ENCODE data around the gene ITGB5. TPM values are rescaled to one million over a fixed set of nuclear protein-coding genes. Genes with fewer than 3 reads are reported as not detected.

The ITGB5 gene
- total RNA-seq, 1 experiment from 2014 or later, result 67.2 TPM

DNA sequence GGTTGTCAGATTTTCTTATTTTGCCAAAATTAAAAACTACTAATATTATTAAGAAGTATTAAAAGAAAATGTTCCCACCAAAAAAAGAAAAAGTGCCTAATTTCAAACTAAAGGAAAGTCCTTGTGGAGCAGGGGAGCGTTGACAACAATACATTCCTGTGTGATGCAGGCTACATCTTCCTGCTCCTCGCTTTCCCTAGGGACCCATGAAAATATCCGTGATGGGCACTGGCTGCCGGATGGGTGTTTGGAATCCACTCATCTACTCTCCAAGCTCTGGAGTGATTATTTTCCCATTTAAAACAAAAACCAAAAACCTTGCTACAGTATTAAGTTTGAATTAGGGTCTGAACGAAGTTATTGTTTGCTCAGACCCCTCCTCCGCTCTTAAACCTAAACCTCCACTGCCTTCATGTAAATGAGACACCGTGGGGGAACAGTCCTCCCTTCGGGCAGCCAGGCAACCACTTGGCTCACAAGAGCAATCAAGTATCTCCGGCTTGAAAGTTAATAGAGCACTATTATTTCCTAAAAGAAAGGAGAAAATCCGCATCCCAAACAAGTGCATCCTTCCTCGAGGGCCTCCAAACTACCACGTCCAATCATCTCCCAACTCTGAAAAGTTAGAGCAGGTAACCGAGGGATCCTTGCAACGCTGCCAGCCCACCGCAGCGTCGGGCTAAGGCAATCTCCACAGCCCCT lies 1.5 kb downstream of the ITGB5 start:
- DNase-seq (no peak), ATAC-seq (no peak; the same call in 1 of the 2 replicates)
- peak overlapping the region; percentile 81 for H3K4me2 ChIP-seq (ENCODE audit: low read length)
- H3K4me3 ChIP-seq (ENCODE audit: low read length), result peak overlapping the region; percentile 82
- H3K27me3 ChIP-seq (ENCODE audit: low read length), result no peaks in the 10 kb centered on the region
- no peaks in the 10 kb centered on the region for H3K36me3 ChIP-seq (ENCODE audit: low read depth, low read length)
- H3K27ac ChIP-seq (ENCODE audit: low read length), result no peak overlapping the region
- intact Hi-C loops (cut with micrococcal nuclease), result no loop called here
- TSS peak; percentile 60 for BruUV-seq (replicated peaks)
- no peaks in the 10 kb centered on the region for H3K9me2 ChIP-seq (replicated peaks; ENCODE audit: low read length)
- ChIA-PET CTCF (no interaction called here), POLR2A (ENCODE audit: unreplicated experiment) (interaction anchor here (0.6 kb wide), 1 partner anchor 40 kb away, joined by 3 read pairs; no protein-coding TSS in a partner anchor)
- TF ChIP-seq, protein P1, sequence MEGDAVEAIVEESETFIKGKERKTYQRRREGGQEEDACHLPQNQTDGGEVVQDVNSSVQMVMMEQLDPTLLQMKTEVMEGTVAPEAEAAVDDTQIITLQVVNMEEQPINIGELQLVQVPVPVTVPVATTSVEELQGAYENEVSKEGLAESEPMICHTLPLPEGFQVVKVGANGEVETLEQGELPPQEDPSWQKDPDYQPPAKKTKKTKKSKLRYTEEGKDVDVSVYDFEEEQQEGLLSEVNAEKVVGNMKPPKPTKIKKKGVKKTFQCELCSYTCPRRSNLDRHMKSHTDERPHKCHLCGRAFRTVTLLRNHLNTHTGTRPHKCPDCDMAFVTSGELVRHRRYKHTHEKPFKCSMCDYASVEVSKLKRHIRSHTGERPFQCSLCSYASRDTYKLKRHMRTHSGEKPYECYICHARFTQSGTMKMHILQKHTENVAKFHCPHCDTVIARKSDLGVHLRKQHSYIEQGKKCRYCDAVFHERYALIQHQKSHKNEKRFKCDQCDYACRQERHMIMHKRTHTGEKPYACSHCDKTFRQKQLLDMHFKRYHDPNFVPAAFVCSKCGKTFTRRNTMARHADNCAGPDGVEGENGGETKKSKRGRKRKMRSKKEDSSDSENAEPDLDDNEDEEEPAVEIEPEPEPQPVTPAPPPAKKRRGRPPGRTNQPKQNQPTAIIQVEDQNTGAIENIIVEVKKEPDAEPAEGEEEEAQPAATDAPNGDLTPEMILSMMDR (conservative IDR thresholded peaks at IDR 0.05; ENCODE audit: low read depth, low read length), result no peak
- TF ChIP-seq EZH2 (IDR thresholded peaks at IDR 0.05; ENCODE audit: low read length, unreplicated experiment) (no peak), EZH2phosphoT487 (IDR thresholded peaks at IDR 0.05; ENCODE audit: borderline replicate concordance, low read length) (no peak)
- peaks cover 40% of the 10 kb centered on the region for H3K4me1 ChIP-seq (ENCODE audit: insufficient read depth, low read length)
- H2AFZ ChIP-seq (ENCODE audit: low read length), result no peak overlapping the region
- H3F3A ChIP-seq (ENCODE audit: low read length, unreplicated experiment), result no peaks in the 10 kb centered on the region
- peaks cover 27% of the 10 kb centered on the region for H3K79me2 ChIP-seq (ENCODE audit: low read length)
- peak overlapping the region; percentile 74 for H3K9ac ChIP-seq (ENCODE audit: low read length)
- H3K9me3 ChIP-seq (ENCODE audit: low read length), result no peaks in the 10 kb centered on the region
- H4K20me1 ChIP-seq (ENCODE audit: low read length), result no peaks in the 10 kb centered on the region

DNA sequence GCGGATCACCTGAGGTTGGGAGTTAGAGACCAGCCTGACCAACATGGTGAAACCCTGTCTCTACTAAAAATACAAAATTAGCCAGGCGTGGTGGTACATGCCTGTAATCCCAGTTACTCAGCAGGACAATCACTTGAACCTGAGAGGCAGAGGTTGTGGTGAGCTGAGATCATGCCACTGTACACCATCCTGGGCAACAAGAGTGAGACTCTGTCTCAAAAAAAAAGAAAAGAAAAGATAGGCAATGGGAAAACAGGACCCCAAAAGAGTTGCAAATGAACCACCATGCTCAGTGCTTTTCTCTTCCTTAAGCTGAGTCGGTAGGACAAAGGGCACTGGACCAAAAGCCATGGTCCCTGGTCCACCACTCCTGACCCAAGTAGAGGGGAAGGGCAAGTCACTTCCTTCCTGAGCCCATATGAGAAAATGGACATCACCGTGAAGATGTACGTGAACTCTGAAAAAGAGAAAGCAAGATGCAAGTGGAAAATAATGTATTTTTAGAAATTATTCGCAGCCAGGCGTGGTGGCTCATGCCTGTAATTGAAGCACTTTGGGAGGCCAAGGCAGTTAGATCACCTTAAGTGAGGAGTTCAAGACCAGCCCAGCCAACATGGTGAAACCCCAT lies 2.6 kb downstream of the ITGB5 start:
- H3K79me2 ChIP-seq (ENCODE audit: low read length), result peaks cover 27% of the 10 kb centered on the region
- intact Hi-C loops (cut with micrococcal nuclease), result no loop called here
- POLR2A ChIA-PET (ENCODE audit: unreplicated experiment), result no interaction called here
- no peaks in the 10 kb centered on the region for H4K20me1 ChIP-seq (ENCODE audit: low read length)
- H3K9ac ChIP-seq (ENCODE audit: low read length), result no peak overlapping the region
- H3K4me2 ChIP-seq (ENCODE audit: low read length), result no peak overlapping the region; the same call in 1 of the 2 replicates
- BruUV-seq (replicated peaks), result no TSS peak
- no peak overlapping the region for H3K4me3 ChIP-seq (ENCODE audit: low read length)
- ATAC-seq (no peak), DNase-seq (no peak)
- no peaks in the 10 kb centered on the region for H3K9me3 ChIP-seq (ENCODE audit: low read length)
- H2AFZ ChIP-seq (ENCODE audit: low read length), result no peak overlapping the region
- H3F3A ChIP-seq (ENCODE audit: low read length, unreplicated experiment), result no peaks in the 10 kb centered on the region
- no peaks in the 10 kb centered on the region for H3K9me2 ChIP-seq (replicated peaks; ENCODE audit: low read length)
- no peaks in the 10 kb centered on the region for H3K27me3 ChIP-seq (ENCODE audit: low read length)
- no peak overlapping the region for H3K27ac ChIP-seq (ENCODE audit: low read length)
- H3K4me1 ChIP-seq (ENCODE audit: insufficient read depth, low read length), result peaks cover 47% of the 10 kb centered on the region
- H3K36me3 ChIP-seq (ENCODE audit: low read depth, low read length), result no peaks in the 10 kb centered on the region
- TF ChIP-seq EZH2 (IDR thresholded peaks at IDR 0.05; ENCODE audit: low read length, unreplicated experiment), result no peak
- no peak for TF ChIP-seq EZH2phosphoT487 (IDR thresholded peaks at IDR 0.05; ENCODE audit: borderline replicate concordance, low read length)
- TF ChIP-seq, protein P1 (conservative IDR thresholded peaks at IDR 0.05; ENCODE audit: low read depth, low read length), result no peak
- CTCF ChIA-PET, result no interaction called here
